Measurements from ENCODE around the gene KIF26A.

- TF ChIP-seq ZNF384 (IDR thresholded peaks at IDR 0.05) (no peak), TARDBP (IDR thresholded peaks at IDR 0.05) (no peak), FOXK2 (IDR thresholded peaks at IDR 0.05) (no peak), SP1 (IDR thresholded peaks at IDR 0.05) (no peak), ARNT (IDR thresholded peaks at IDR 0.05) (no peak), PKNOX1 (IDR thresholded peaks at IDR 0.05) (no peak), SUZ12 (IDR thresholded peaks at IDR 0.05) (no peak), BHLHE40 (IDR thresholded peaks at IDR 0.05; ENCODE audit: borderline replicate concordance) (no peak), L3MBTL2 (conservative IDR thresholded peaks at IDR 0.05) (no peak), LEF1 (IDR thresholded peaks at IDR 0.05; ENCODE audit: borderline replicate concordance) (no peak), FOXA1 (IDR thresholded peaks at IDR 0.05) (no peak)
Measured at GRCh38 chr14:104201496-104201895, 63.1 kb downstream of the KIF26A start.

All from HEK293T (cell line).